ENCODE results near the gene TYMS.

Gene TYMS

DNA sequence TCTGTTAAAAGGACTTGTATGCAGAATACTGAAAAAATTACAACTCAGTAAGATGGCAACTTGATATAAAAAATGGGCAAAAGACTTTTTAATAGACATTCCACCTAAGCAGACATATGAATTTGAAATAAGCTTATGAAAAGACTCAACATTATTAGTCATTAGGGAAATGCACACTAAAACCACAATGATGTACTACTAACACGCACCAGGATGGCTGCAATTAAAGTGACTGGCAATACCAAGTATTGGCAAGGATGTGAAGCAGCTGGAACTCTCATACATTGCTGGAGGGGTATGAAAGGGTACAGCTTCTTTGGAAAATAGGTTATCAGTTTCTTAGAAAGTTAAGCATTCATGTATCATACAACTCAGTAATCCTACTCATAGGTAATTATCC is 58.2 kb downstream of the TYMS start:
- H3K9ac ChIP-seq (ENCODE audit: low read length in 5 of 5): no peak overlapping the region
- no peaks in the 10 kb centered on the region for H3K9me3 ChIP-seq (ENCODE audit: control insufficient read depth in 5 of 5, low read length in 5 of 5)
- no peak overlapping the region for H3K27ac ChIP-seq (ENCODE audit: low read depth, low read length)
- H3K4me1 ChIP-seq (ENCODE audit: control insufficient read depth in 5 of 5, insufficient read depth in 5 of 5, low read length in 5 of 5): peaks cover 3 to 16% (median 13%) of the 10 kb centered on the region in 5 donors
- no peaks in the 10 kb centered on the region for H3K27me3 ChIP-seq (ENCODE audit: control insufficient read depth in 5 of 5, insufficient read depth in 4 of 5, low read length in 5 of 5)
- H3K36me3 ChIP-seq (ENCODE audit: control insufficient read depth in 5 of 5, insufficient read depth in 5 of 5, low read length in 5 of 5): peaks cover 0 to 2% (median 0%) of the 10 kb centered on the region in 5 donors
- H3K4me3 ChIP-seq (ENCODE audit: low read depth in 1 of 5, low read length in 5 of 5): no peak overlapping the region

GRCh38 chr18:717003-717402 is 59.5 kb downstream of the TYMS start:
- H3K27ac ChIP-seq (ENCODE audit: low read depth, low read length): no peak overlapping the region
- no peaks in the 10 kb centered on the region for H3K27me3 ChIP-seq (ENCODE audit: control insufficient read depth in 5 of 5, insufficient read depth in 4 of 5, low read length in 5 of 5)
- no peak overlapping the region for H3K9ac ChIP-seq (ENCODE audit: low read length in 5 of 5)
- no peak overlapping the region for H3K4me3 ChIP-seq (ENCODE audit: low read depth in 1 of 5, low read length in 5 of 5)
- peaks cover 0 to 2% (median 0%) of the 10 kb centered on the region in 5 donors for H3K36me3 ChIP-seq (ENCODE audit: control insufficient read depth in 5 of 5, insufficient read depth in 5 of 5, low read length in 5 of 5)
- no peaks in the 10 kb centered on the region for H3K9me3 ChIP-seq (ENCODE audit: control insufficient read depth in 5 of 5, low read length in 5 of 5)
- peaks cover 0 to 5% (median 0%) of the 10 kb centered on the region in 5 donors for H3K4me1 ChIP-seq (ENCODE audit: control insufficient read depth in 5 of 5, insufficient read depth in 5 of 5, low read length in 5 of 5)
